ENCODE data around the gene DSP.

DNA sequence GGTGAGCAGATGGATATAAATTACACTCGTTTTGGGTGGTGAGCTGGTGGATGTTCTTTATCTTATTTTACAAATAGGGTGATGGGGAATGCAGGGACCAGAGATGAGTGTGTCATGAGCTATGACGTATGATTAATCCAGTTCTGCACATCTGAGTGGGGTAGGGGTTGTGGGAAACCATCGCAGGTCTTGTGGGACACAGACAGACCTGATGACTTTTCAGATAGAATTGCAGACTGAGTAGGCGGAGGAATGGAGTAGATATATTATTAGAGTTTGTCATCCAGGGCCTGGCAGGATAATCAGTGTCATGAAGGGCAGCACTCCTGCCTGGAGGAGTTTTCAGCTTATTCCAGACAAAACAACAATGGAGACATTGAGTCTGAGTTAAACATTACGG, 12.9 kb upstream of the DSP start:
- TF ChIP-seq, protein P1, sequence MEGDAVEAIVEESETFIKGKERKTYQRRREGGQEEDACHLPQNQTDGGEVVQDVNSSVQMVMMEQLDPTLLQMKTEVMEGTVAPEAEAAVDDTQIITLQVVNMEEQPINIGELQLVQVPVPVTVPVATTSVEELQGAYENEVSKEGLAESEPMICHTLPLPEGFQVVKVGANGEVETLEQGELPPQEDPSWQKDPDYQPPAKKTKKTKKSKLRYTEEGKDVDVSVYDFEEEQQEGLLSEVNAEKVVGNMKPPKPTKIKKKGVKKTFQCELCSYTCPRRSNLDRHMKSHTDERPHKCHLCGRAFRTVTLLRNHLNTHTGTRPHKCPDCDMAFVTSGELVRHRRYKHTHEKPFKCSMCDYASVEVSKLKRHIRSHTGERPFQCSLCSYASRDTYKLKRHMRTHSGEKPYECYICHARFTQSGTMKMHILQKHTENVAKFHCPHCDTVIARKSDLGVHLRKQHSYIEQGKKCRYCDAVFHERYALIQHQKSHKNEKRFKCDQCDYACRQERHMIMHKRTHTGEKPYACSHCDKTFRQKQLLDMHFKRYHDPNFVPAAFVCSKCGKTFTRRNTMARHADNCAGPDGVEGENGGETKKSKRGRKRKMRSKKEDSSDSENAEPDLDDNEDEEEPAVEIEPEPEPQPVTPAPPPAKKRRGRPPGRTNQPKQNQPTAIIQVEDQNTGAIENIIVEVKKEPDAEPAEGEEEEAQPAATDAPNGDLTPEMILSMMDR (conservative IDR thresholded peaks at IDR 0.05), result no peak
- TF ChIP-seq EZH2 (IDR thresholded peaks at IDR 0.05; ENCODE audit: low read depth), result no peak
